G401.6 (cell line): Measurements from ENCODE around the gene MMP11.
"Not testable (repeated sequence)": the region's sequence is repeated elsewhere in the genome, so short reads cannot be mapped to it uniquely, and the experiment has no call there.

ENCODE experiments used
- FAIRE-seq: peaks from 2 replicates; lab custom pipeline; 2012; peaks lifted over from hg19 to GRCh38; lab: Jason Lieb, UNC

Gene MMP11, protein sequence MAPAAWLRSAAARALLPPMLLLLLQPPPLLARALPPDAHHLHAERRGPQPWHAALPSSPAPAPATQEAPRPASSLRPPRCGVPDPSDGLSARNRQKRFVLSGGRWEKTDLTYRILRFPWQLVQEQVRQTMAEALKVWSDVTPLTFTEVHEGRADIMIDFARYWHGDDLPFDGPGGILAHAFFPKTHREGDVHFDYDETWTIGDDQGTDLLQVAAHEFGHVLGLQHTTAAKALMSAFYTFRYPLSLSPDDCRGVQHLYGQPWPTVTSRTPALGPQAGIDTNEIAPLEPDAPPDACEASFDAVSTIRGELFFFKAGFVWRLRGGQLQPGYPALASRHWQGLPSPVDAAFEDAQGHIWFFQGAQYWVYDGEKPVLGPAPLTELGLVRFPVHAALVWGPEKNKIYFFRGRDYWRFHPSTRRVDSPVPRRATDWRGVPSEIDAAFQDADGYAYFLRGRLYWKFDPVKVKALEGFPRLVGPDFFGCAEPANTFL

DNA sequence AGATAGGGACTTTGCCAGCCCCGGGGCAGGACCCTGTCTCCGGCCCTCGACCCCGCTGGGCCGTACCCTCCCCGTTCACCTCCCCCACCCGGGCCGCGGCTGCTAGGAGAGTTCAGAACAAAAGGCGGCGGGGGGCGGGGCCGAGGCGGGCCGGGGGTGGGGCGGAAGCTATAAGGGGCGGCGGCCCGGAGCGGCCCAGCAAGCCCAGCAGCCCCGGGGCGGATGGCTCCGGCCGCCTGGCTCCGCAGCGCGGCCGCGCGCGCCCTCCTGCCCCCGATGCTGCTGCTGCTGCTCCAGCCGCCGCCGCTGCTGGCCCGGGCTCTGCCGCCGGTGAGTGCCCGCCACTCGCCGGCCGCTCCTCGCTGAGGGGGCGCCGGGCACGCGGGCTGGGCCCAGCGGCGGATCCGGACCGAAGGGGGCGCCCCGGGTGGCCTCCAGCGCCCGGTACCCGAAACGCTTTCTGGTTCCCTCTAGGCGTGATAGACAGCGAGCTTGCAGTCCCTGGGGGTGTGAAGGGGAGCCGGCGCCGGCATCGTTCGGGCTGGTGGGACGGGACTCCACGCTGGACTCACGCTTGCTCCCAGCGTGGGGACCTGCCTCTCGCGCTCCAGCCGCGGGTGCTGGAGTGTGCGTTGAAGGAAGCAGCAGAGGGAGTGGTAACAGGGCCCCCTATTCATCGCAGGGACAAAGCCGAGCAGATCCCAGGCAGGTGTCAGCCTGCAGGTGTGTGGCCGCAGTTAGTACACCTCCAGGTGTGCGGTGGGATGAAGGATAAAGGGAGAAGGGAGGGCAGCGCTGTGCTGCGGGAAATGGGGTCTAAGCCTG is at the start of gene MMP11:
TSS of gene MMP11 (plus strand) at position 201 of the 825 bp plus-strand sequence. CDS start at position 223, 22 bp downstream.
- FAIRE-seq, result no peak

DNA sequence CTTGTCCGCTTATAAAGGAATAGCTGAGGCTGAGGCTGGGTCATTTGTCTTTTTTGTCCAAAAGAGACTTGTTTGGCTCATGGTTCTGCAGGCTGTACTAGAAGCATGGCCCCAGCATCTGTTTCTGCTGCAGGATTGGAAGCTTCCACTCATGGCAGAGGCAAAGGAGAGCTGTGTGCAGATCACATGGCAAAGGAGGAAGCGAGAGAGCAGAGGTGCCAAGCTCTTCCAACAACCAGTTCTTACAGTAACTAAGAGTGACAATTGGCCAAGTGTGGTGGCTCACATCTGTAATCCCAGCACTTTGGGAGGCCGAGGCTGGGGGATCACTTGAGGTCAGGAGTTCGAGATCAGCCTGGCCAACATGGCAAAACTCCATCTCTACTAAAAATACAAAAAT is 44.5 kb upstream of the MMP11 start:
- FAIRE-seq, result not testable (repeated sequence)

- no peak for FAIRE-seq
These were observed 35.0 kb upstream of the MMP11 start for GRCh38 chr22:23737696-23738095.

DNA sequence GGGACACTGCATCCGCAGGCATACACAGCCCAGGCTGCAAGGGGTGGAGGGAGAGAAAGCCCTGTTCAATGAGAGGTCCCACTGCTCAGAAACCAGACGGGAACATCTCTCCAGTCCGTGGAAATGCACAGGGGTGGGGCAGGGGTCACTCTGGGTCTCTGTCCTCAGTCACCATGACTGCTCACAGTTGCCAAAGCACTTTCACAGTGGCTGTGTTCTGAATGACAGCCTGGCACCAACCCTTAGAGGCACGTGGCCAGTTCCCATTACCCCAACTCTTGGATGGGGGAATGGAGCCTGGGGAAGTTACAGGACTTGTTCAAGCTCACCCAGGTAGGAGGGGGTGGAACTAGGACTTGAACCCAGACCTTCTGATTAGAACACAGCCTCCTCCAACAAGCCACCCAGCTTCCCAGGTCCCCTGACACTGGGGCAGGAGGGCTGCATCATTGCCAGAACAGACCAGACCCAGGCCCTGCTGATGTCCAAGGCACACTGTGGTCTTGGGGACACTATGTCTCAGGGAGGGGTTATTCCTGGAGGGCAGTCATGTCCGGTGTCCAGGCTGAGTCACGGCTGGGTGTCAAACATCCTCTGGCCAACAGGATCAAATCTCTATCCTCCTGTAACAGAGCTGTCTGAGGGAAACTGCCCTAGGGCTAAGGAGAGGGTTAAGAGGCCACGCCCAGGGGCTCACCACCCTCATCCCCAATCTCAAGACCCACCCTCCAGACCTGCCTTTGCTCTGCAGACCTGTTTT is 30.0 kb upstream of the MMP11 start:
- no peak for FAIRE-seq

DNA sequence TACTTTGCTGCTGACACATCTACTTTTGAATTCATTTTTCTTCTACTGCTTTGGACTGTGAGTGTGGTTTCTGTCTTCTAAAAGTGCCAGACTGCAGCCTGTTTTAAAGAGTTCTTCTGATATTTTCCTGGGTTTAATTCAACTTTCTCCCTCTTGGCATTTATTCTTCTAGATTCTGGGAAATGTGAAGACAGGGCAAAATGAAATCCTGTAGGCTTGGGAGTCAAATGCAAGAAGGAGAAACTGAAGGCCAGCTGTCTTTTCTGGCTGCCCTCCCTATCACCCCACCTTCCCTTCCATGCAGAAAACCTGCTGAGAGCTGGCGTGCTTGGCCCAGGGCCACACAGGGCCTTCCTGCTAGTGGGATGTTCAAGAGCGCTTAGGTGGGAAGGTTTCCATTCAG is 29.3 kb upstream of the MMP11 start:
- FAIRE-seq, result no peak

DNA sequence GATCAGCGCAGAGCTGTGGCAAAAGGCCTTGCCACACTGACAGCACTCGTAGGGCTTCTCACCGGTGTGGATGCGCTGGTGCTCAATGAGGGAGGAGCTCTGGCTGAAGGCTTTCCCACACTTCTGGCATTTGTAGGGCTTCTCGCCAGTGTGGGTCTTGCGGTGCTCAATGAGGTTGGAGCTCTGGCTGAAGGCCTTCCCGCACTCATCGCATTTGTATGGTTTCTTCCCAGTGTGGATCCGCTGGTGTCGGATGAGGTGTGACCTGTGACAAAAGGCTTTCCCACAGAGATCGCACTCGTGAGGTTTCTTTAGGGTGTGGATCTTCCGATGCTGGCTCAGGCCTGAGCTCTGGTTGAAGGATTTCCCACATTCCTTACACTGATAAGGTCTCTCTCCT is 28.6 kb upstream of the MMP11 start:
- FAIRE-seq, result no peak

DNA sequence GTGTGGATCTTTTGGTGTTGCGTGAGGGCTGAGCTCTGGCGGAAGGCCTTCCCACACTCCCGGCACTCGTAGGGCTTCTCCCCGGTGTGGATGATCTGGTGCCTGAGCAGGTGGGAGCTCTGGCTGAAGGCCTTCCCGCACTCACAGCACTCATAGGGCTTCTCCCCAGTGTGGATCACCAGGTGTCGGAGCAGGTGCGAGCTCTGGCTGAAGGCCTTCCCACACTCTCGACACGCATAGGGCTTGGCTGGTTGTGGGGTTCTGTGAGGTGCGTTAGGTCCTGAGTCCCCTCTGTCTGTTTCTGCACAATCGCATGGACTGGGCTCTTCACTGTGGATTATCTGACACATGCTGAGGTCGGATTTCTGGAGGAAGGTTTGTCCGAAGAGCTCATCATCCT is 28.2 kb upstream of the MMP11 start:
- FAIRE-seq, result no peak

DNA sequence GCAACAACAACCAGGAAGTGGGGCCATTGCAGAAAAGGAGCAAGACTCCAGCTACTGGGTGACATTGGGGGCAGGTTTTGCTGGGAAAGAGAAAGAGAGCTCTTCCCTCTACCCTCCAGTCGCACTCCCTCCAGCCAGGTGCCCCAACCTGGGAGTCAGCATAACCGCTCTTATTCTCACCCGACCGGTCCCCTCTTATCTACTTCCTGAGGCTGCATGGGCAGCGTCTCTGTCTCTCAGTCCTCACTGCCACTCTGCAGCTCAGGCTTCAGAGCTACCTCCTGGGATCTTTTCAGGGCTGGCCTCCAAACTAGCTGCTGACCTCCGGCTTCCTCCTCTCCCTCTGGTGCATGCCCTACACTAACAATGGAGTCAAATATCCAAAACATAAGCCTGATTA is 26.9 kb upstream of the MMP11 start:
- no peak for FAIRE-seq

DNA sequence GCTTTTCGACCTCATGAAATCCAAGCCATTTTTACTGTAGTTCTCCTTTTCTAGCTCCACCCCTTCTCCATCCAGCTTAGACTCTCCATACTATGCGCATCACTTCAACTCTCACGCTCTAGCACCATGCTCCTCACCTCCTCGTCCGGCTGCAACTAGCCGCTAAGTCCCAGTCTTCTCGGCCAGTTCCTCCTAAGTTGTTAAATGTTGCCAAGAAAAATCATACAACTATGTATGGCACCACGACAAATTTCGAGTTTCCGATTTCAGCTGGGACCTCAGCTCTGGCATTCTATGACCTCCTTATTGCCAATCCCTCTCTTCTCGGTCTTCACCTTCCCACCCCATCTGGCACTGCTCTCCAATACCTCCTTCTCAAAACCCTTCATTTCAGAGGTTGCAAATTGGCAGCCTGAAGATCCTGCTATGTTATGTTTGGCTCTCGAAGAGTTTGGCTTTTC is 22.8 kb upstream of the MMP11 start:
- no peak for FAIRE-seq

GRCh38 chr22:23750367-23750713 is 22.3 kb upstream of the MMP11 start:
- FAIRE-seq, result no peak

DNA sequence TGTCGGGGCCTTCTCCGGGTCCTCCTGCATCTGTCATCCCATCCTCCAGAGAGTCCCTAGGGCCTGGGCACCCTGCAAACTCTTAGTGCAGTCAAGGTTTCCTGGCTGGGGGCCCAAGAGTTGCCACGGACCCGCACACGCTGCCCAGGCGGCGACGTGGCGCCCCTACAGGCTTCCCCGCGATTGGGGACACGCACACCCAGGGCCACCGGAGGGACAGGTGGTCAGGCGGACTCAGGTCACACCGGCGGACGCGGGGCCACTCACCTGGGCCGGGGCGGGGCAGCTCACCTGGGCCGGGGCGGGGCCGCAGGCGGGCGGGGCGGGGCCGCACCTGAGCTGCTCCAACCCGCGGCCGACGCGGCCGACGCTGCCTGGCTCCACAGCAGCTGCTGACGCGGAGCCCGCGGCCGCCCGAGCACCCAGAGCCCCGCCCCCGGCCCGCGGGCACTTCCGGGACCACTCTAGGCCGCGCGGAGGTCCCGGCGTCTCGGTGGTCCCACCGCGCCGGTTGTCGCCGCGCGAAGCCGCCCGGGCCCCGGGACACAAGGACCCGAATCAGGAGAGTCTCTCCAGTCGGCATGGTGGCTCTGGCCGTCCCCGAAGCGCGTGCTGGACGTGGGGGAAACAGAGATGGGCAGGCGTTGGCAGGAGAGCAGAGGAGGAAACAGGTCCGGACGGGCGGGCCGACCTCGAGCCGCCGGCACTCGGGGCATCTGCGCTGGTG is 21.8 kb upstream of the MMP11 start, which contains the start of gene ZNF70:
TSS of gene ZNF70 (minus strand) at position 399 of the 727 bp plus-strand sequence. CDS start 5,972 bp downstream, outside the sequence.
- no peak for FAIRE-seq

GRCh38 chr22:23751441-23751996 is 21.1 kb upstream of the MMP11 start:
- FAIRE-seq, result no peak

DNA sequence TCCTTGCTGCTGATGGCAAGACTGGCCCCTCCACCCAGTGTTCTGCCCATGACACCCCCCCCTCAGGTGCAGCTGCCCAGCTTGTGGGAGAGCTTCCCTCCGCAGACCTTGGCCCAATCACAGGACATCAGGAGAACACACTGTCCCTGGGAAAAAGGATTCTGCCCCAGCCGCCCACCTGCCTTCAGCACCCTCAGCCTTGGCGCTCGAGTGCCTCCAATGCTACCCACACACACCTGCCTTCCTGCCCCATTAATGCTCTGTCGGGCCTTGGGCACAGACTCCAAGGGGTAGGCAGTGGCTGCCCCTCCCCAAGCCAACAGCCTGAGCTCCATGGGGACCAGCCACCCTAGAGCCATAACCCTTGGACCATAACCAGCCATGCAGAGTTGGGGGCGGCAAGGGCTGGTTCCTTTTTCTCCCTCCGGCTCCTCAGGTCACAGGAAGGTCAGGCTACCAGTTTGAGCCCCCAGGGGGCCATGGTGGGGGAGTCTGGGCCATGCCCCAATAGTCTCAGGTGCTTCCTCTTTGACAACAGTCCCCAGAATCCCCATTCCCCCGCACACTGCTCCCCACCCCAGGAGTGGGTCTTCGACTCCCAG is 20.5 kb upstream of the MMP11 start:
- FAIRE-seq, result no peak

DNA sequence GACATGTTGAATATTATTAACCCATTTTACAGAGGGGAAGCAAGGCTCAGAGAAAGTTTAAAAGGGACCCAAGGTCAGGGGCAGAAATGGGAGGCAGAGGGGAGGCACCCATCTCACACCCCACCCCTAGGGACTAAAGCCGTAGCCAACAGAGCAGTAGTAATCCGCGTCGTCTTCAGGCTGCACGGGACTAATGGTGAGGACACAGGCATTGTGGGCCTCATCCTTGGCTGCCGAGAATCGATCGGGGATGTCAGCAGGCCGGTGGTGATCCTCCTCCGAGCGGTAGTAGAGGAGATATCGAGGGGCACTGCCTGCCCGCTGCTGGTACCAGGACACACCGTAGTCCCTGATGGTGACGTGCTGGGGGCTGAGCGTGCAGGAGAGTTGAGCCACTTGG is 19.9 kb upstream of the MMP11 start:
- FAIRE-seq, result no peak

GRCh38 chr22:23753385-23753784 is 19.3 kb upstream of the MMP11 start:
- no peak for FAIRE-seq

- FAIRE-seq, result no peak
These were observed 18.3 kb upstream of the MMP11 start, which contains the start of gene VPREB3 for GRCh38 chr22:23754220-23754919. TSS of gene VPREB3 (minus strand) at chr22:23754425. CDS start at chr22:23754363, 62 bp downstream.

GRCh38 chr22:23754980-23755636 is 17.5 kb upstream of the MMP11 start:
- no peak for FAIRE-seq

DNA sequence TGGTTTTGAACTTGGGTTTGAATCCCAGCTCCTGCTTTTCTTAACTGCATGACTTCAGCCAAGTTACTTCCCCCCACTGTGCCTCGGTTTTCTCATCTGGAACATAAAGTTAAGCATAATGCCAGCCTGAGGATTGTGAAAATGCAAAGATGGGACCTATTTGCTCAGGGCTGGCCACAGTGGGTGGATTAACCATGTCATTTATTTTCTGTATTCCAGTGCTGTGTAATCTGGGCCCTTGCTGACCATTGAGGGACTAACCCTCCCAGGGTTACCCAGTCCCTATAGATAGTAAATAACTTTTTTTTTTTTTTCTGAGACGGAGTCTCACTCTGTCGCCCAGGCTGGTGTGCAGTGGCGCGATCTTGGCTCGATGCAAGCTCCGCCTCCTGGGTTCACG is 16.9 kb upstream of the MMP11 start:
- no peak for FAIRE-seq

DNA sequence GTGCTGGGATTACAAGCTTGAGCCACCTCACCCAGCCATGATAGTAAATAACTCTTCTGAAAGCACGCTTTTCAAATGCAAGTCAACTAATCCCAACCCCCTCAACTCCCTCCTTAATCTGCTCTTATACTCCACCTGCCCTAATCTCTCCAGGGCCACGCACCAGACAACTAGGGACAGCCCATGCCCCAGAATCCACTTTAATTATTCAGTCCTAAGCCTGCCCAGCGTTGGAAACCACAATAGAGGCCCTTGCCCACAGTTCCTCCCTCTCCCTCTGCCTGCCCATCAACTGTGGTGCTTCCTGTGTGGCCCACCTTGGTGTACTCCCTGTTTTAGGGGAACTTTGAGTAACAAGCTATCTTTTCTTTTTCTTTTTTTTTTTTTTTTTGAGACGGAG is 15.8 kb upstream of the MMP11 start:
- FAIRE-seq, result no peak

- no peak for FAIRE-seq
These were observed 13.1 kb upstream of the MMP11 start for GRCh38 chr22:23759566-23759965.
